NCI-H128 (cell line): ENCODE measurements around the gene GSTM4.

Experiments
- DNase-seq: peaks from one replicate; lab custom pipeline; 2025; ENCODE audit not compliant: unreplicated experiment; lab: John Stamatoyannopoulos, UW

GSTM4 gene

GRCh38 chr1:109636201-109636952 is 19.5 kb upstream of the GSTM4 start:
- DNase-seq = no peak

GRCh38 chr1:109637446-109637845 is 18.5 kb upstream of the GSTM4 start:
- no peak for DNase-seq

GRCh38 chr1:109639063-109639840 is 16.6 kb upstream of the GSTM4 start:
- DNase-seq = no peak

- no peak for DNase-seq
Measured at GRCh38 chr1:109639841-109640184, 16.1 kb upstream of the GSTM4 start.

GRCh38 chr1:109640285-109640865 is 15.5 kb upstream of the GSTM4 start:
- DNase-seq = peak; percentile 42

GRCh38 chr1:109641078-109641740 is 14.7 kb upstream of the GSTM4 start:
- DNase-seq = no peak

GRCh38 chr1:109641861-109642260 is 14.0 kb upstream of the GSTM4 start:
- DNase-seq = no peak

GRCh38 chr1:109642626-109643025 is 13.3 kb upstream of the GSTM4 start:
- DNase-seq = no peak

- no peak for DNase-seq
Measured at GRCh38 chr1:109643385-109644230, 12.3 kb upstream of the GSTM4 start.

GRCh38 chr1:109644670-109645069 is 11.2 kb upstream of the GSTM4 start:
- no peak for DNase-seq

- DNase-seq = no peak
Measured at GRCh38 chr1:109649491-109649914, 6.4 kb upstream of the GSTM4 start.

GRCh38 chr1:109650609-109651008 is 5.3 kb upstream of the GSTM4 start:
- no peak for DNase-seq

GRCh38 chr1:109652402-109652801 is 3.5 kb upstream of the GSTM4 start:
- no peak for DNase-seq

GRCh38 chr1:109653306-109653705 is 2.6 kb upstream of the GSTM4 start:
- no peak for DNase-seq

GRCh38 chr1:109654519-109654918 is 1.4 kb upstream of the GSTM4 start:
- DNase-seq = no peak

- DNase-seq = no peak
Measured at GRCh38 chr1:109657395-109657794, 1.5 kb downstream of the GSTM4 start.

- DNase-seq = no peak
Measured at GRCh38 chr1:109657970-109658369, 2.1 kb downstream of the GSTM4 start.

- DNase-seq = no peak
Measured at GRCh38 chr1:109658533-109659042, 2.7 kb downstream of the GSTM4 start.

- DNase-seq = no peak
Measured at GRCh38 chr1:109659145-109659544, 3.2 kb downstream of the GSTM4 start.

GRCh38 chr1:109659997-109660690 is 4.2 kb downstream of the GSTM4 start:
- peak; percentile 66 for DNase-seq
